LNCaP clone FGC (cell line): ENCODE measurements around the gene DNAH12.
A peak's percentile ranks its signal among the peaks of the same experiment; 100 is the strongest.
"Not testable (repeated sequence)": the region's sequence is repeated elsewhere in the genome, so short reads cannot be mapped to it uniquely, and the experiment has no call there.

ENCODE experiments used
- DNase-seq: peaks from one replicate; pipeline ENCODE4 v3.0.0-alpha.2; 2011; ENCODE audit warnings: low read depth
- H3K4me3 ChIP-seq: 2 replicates; pipeline ENCODE4 v1.5.1; 2011; ENCODE audit warnings: mild to moderate bottlenecking, low read depth, low read length, control low read depth
- TF ChIP-seq, protein P1 (sequence below): IDR thresholded peaks from 2 replicates; pipeline ENCODE4 v1.5.1; 2012; ENCODE audit warnings: mild to moderate bottlenecking; ENCODE audit not compliant: control insufficient read depth, insufficient read depth; ENCODE audit errors: extremely low read depth

Gene DNAH12

DNA sequence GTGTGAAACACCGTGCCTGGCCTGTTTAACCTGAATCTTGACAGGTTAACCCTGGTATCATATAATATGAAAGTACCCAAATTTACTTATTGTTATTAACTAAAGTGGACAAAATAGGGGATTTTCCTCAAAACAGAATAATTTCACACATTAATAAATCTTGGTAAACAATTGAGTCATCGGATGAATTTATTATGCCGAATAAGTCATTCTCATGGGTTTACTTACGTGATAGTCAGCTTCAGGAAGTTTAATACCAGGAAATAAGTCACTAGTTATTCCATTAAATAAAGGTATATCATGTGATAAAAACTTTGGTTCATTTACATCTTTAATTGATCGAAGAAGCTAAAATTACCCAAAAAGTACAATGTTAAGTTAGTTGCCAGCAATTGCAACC is 99.7 kb downstream of the DNAH12 start:
- TF ChIP-seq, protein P1, sequence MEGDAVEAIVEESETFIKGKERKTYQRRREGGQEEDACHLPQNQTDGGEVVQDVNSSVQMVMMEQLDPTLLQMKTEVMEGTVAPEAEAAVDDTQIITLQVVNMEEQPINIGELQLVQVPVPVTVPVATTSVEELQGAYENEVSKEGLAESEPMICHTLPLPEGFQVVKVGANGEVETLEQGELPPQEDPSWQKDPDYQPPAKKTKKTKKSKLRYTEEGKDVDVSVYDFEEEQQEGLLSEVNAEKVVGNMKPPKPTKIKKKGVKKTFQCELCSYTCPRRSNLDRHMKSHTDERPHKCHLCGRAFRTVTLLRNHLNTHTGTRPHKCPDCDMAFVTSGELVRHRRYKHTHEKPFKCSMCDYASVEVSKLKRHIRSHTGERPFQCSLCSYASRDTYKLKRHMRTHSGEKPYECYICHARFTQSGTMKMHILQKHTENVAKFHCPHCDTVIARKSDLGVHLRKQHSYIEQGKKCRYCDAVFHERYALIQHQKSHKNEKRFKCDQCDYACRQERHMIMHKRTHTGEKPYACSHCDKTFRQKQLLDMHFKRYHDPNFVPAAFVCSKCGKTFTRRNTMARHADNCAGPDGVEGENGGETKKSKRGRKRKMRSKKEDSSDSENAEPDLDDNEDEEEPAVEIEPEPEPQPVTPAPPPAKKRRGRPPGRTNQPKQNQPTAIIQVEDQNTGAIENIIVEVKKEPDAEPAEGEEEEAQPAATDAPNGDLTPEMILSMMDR, result no peak
- H3K4me3 ChIP-seq, result no peak overlapping the region
- DNase-seq, result no peak

DNA sequence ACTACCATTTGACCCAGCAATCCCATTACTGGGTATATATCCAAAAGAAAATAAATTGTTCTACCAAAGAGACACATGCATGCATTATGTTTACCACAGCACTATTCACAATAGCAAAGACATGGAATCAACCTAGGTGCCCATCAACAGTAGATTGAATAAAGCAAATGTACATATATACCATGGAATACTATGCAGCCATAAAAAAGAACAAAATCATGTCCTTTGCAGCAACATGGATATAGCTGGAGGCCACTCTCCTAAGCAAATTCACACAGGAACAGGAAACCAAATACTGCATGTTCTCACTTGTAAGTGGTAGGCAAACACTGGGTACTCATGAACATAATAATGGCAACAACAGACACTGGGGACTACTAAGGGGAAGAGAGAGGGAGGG is 104.0 kb downstream of the DNAH12 start:
- H3K4me3 ChIP-seq, DNase-seq: not testable (repeated sequence)

DNA sequence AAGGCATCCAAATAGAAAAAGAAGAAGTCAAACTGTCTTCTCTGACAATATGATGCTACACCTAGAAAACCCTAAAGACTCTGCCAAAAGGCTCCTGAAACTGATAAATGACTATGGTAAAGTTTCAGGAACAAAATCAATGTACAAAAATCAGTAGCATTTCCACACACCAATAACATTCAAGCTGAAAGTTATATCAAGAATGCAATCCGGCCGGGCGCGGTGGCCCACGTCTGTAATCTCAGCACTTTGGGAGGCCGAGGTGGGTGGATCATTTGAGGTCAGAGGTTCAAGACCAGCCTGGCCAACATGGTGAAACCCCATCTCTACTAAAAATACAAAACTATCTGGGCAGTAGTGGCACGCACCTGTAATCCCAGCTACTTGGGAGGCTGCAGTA is 105.7 kb downstream of the DNAH12 start:
- DNase-seq, H3K4me3 ChIP-seq: not testable (repeated sequence)

DNA sequence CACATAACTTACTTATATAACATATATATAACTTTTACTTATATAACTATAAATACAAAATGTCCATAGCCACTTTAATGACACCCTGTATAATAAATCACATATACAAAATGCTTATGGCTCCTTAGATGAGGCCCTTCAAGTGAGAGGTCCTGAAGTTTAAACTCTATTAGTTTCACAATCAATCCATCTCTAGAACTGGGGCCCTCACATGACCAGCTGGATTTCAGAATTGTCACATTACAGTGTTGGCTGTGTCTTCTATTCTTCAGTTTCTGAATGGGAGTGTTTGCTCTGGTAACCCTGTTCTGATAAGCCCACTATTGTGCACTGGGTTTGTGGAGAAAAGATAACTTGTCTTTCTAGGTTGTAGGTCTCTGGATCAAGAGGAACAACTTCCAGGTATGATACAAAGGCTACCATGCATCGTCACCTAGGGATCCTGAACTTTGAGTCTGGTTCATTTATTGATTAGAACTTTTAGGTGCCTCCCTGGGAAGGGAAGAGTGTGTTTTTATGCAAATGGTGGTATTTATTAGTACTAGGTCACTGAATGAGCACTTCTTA is 107.9 kb downstream of the DNAH12 start:
- TF ChIP-seq, protein P1, result no peak
- no peak overlapping the region for H3K4me3 ChIP-seq
- DNase-seq, result no peak

DNA sequence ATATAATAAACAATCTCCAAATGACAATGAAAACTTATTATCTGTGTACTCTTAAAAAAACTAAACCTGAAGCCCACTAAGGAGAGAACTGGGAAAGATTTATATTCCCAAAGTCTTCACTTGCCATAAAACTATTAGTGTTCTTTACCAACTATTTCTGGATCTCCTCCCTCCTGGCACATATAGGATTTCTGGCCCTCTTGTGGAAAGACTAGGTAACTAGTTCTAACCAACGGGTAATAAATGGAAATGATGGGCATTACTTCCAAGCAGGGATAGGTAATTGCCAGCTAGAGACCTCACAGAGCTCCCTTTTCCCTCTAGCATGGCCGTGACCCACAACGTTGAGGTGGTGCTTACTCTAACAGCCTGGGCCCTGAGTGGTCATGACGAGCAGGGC is 110.1 kb downstream of the DNAH12 start:
- no peak overlapping the region for H3K4me3 ChIP-seq
- TF ChIP-seq, protein P1, result peak; percentile 63
- DNase-seq, result peak; percentile 58

DNA sequence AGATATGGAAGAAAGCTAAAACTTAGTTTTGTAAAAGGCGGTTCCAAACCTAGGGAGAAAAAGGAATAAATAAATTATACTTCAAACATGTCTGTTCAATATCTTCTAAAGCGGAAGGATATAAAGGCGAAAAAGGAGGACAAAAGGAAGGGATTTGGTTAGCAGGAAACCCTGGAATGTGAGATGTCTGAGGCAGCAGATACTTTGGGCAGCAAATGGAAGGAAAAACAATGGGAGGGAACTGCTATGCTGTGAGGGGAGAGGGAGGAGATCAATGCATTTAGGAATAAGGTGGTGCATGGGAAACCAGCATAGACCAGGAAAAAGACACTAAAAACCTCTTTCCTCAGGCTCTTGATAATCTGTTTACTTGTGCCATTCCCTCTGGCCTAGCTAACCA is 120.8 kb downstream of the DNAH12 start:
- TF ChIP-seq, protein P1, result no peak
- H3K4me3 ChIP-seq, result no peak overlapping the region

DNA sequence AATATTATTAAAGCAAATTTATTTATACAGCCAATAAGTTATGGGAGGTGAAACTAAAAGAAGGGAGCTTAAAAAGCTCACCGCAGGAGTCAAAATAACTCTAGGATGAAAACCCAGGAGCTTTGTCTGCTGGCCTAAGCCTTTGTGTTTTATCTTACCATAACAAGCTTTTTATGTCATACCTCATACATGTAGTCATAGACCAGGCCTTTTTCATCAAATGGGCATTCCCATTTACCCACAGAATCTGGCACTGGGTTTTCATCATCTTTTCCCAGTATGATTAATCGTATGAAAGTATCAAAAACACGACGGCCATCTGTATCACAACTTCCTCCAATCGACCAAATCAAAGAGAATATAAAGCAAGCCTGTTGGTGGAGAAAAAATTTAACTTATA is 122.8 kb downstream of the DNAH12 start:
- no peak for DNase-seq
- TF ChIP-seq, protein P1, result no peak
- H3K4me3 ChIP-seq, result no peak overlapping the region

More for the DNA sequence above, 120.8 kb downstream of the DNAH12 start:
- no peak for DNase-seq

DNA sequence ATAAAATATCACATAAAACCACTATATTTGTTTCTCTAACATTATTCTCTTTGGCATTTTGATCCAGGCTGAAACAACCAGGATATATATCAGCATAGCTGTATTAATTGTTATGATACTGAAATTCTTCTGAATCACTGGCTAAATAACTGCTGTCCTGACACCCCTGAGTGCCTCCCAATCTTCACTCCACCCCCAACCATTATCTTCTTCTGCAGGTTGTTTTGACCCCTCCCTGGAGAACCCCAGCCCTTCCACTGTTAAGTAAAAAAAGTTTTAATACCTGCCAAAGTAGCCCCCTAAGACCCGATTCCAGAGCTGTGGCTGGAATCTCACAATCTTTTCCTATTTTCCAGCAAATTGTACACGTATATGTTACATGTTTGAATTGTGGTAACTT is 124.1 kb downstream of the DNAH12 start:
- no peak overlapping the region for H3K4me3 ChIP-seq
- no peak for DNase-seq
- TF ChIP-seq, protein P1, result no peak
